ENCODE results near the gene TCF20. TPM values are rescaled to one million over a fixed set of nuclear protein-coding genes. Genes with fewer than 3 reads are reported as not detected.

TCF20 gene
- total RNA-seq, 4 donors from 2014 or later = 40.2 to 52.5 (median 41.0) TPM

GRCh38 chr22:42301742-42302102 is 31.3 kb upstream of the TCF20 start:
- TF ChIP-seq CTCF (IDR thresholded peaks at IDR 0.05) = no peak
- intact Hi-C loops (cut with DNase I) = no loop called here
- Histone ChIP-seq H3K4me1 (peaks cover 18 to 54% (median 24%) of the 10 kb centered on the region in 3 donors), H3K4me3 (no peak overlapping the region), H3K27me3 (peaks cover 0 to 12% (median 0%) of the 10 kb centered on the region in 4 donors), H3K9me3 (no peaks in the 10 kb centered on the region), H3K36me3 (no peaks in the 10 kb centered on the region), H3K27ac (peak overlapping the region in 2 of 4 donors; percentile 75 to 77)
- WGBS, 2 donors = 100% methylated on average over 1 of the region's 12 CpGs; no CpG with 5 or more reads in 1 of the 2 donors
- DNase-seq = no peak

- no peak for TF ChIP-seq CTCF (IDR thresholded peaks at IDR 0.05)
- no peak for TF ChIP-seq POLR2A (IDR thresholded peaks at IDR 0.05)
- H3K4me1 ChIP-seq = peaks cover 18 to 59% (median 27%) of the 10 kb centered on the region in 3 donors
- peaks cover 0 to 12% (median 0%) of the 10 kb centered on the region in 4 donors for H3K27me3 ChIP-seq
- H3K36me3 ChIP-seq = no peaks in the 10 kb centered on the region
- peak overlapping the region; percentile 63 to 77 (median 72) for H3K27ac ChIP-seq
- H3K4me3 ChIP-seq = no peak overlapping the region
- 47 to 51% methylated on average over 11 to 12 of the region's 13 CpGs for WGBS, 2 donors
- intact Hi-C loops (cut with DNase I) = no loop called here
- no peak for DNase-seq
- no peaks in the 10 kb centered on the region for H3K9me3 ChIP-seq
Observed at GRCh38 chr22:42301077-42301741, 30.8 kb upstream of the TCF20 start.

GRCh38 chr22:42300259-42301076 is 30.0 kb upstream of the TCF20 start:
- TF ChIP-seq POLR2A (IDR thresholded peaks at IDR 0.05) = no peak
- TF ChIP-seq CTCF (IDR thresholded peaks at IDR 0.05) = no peak
- no peaks in the 10 kb centered on the region for H3K9me3 ChIP-seq
- no peaks in the 10 kb centered on the region for H3K36me3 ChIP-seq
- peak overlapping the region; percentile 63 to 77 (median 72) for H3K27ac ChIP-seq
- peaks cover 0 to 12% (median 0%) of the 10 kb centered on the region in 4 donors for H3K27me3 ChIP-seq
- H3K4me1 ChIP-seq = peaks cover 18 to 60% (median 27%) of the 10 kb centered on the region in 3 donors
- peak overlapping the region in 2 of 4 donors; percentile 8 to 40 for H3K4me3 ChIP-seq
- intact Hi-C loops (cut with DNase I) = no loop called here
- WGBS, 2 donors = 13 to 20% methylated on average over 9 to 10 of the region's 10 CpGs
- DNase-seq = no peak

GRCh38 chr22:42299586-42300258 is 29.3 kb upstream of the TCF20 start:
- DNase-seq = no peak
- no peaks in the 10 kb centered on the region for H3K36me3 ChIP-seq
- H3K9me3 ChIP-seq = no peaks in the 10 kb centered on the region
- whole genome bisulfite sequencing, 2 donors = 12 to 20% methylated on average over 15 to 17 of the region's 19 CpGs
- intact Hi-C loops (cut with DNase I) = no loop called here
- H3K4me1 ChIP-seq = peaks cover 18 to 60% (median 27%) of the 10 kb centered on the region in 3 donors
- TF ChIP-seq POLR2A (IDR thresholded peaks at IDR 0.05) (no peak), CTCF (IDR thresholded peaks at IDR 0.05) (no peak)
- H3K27me3 ChIP-seq = peaks cover 0 to 10% (median 0%) of the 10 kb centered on the region in 4 donors
- H3K27ac ChIP-seq = peak overlapping the region; percentile 22 to 77 (median 72)
- H3K4me3 ChIP-seq = peak overlapping the region in 2 of 4 donors; percentile 8 to 40
